DMS114 treated with DMSO at 0.1 percent for 48 hours (cell line): ENCODE data around the gene ZNF587B.
"Not testable (repeated sequence)": the region's sequence is repeated elsewhere in the genome, so short reads cannot be mapped to it uniquely, and the experiment has no call there.

Experiments
- DNase-seq: peaks from one replicate; lab custom pipeline; 2025; ENCODE audit not compliant: unreplicated experiment; lab: John Stamatoyannopoulos, UW

The ZNF587B gene

GRCh38 chr19:57830071-57830602 lies at the start of gene ZNF587B:
ZNF587B (plus strand) TSS chr19:57830299; CDS start chr19:57830529, 230 bp downstream.
- DNase-seq, result no peak

DNA sequence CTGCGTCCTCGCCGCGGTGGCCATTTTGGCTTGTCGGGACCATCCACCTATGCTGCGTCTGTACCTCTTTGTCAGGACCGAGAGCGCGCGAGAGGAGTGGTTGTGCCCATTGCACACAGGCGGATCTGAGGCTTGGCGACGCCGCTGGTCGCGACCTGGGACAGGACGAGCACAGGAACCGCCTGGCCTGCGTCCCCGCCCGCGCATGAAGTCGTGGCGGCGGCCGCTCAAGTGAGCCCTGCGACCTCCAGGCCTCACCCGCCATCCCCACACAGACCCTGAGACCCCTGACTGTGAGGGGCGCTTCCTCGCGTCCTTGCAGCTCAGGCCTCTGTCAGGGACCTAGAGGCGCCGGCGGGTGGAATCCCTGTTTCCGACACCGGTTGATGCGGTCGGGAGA lies 43.8 kb upstream of the ZNF587B start:
- DNase-seq, result no peak

- DNase-seq, result no peak
Observed at GRCh38 chr19:57786906-57787305, 43.2 kb upstream of the ZNF587B start.

DNA sequence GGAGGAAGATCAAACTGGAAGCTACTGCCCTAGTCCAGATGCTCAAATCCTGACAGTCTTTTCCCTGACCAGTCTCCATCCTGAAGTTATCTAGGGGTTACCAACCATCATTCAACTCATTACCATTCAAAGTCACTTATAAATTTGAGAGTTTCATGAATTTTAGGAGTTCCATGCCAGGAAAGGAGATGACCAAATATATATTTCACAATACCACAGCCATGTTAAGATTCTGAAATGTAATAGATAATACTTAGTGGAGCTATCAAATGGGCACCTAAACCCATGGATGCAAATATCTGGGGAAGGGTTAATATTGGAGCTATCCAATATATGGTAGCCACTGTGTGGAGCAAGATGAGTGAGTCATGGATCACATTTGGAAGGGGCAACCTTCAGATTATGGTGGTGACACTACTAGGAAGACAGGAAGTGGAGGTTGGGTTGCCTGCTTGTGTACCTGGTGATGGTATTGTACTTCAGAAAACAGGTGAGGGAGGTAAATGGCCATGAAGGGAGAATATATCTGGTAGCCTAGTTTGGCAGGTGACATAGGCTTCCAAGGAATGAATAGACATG lies 41.9 kb upstream of the ZNF587B start:
- no peak for DNase-seq

DNA sequence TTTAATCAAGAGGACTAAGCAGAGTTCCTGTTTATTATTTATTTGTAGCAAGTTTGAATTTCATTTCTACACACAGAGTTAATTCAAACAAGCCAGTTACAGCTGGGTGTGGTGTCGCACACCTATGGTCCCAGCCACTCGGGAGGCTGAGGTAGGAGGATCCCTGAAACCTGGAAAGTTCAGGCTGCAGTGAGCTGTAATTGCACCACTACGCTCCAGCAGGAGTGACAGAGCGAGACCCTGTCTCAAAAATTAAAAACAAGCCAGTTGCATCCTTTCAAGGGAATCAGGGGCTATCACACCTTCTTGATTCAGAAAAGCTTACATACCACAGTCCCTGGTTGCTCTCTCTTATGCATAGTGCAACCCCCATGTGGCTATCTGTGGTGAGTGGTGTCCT lies 40.8 kb upstream of the ZNF587B start:
- DNase-seq, result no peak

DNA sequence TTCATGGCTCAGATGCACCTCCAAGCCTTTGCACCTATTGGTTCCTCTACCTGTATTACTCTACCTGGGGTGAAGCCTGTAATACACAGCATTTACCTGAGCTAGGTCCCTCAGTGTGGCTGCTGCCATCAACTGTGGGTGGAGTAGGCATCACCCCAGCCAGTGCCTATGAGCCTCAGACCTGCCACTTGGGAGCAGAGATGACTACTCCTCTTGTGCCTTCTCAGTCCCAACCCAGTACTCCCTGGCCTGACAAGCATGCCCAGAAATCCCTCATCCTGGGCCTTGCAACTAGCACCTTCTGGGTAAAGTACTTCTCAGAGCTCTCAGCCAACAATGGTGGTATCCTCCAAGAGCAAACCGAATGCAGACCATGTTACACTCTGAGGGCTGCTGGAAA lies 33.5 kb upstream of the ZNF587B start:
- DNase-seq, result not testable (repeated sequence)

- DNase-seq, result no peak
Observed at GRCh38 chr19:57800696-57801095, 29.4 kb upstream of the ZNF587B start.

GRCh38 chr19:57802269-57802668 lies 27.8 kb upstream of the ZNF587B start:
- DNase-seq, result no peak

DNA sequence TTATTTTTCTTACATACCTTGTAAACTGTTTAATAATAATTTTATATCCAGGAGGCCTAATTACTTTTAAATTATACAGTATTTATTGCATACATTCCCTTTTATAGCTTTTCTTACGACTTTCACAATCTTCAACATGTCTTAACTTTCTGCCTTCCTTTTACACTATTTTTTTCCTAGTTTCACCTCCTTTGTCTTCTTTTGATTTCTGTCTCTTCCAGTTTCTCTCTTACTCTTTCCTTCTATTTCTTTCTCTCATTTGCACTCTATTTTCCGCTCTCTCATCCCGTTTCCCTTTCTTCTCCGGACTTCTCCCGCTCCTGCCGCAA lies 26.9 kb upstream of the ZNF587B start:
- DNase-seq, result peak; percentile 28

DNA sequence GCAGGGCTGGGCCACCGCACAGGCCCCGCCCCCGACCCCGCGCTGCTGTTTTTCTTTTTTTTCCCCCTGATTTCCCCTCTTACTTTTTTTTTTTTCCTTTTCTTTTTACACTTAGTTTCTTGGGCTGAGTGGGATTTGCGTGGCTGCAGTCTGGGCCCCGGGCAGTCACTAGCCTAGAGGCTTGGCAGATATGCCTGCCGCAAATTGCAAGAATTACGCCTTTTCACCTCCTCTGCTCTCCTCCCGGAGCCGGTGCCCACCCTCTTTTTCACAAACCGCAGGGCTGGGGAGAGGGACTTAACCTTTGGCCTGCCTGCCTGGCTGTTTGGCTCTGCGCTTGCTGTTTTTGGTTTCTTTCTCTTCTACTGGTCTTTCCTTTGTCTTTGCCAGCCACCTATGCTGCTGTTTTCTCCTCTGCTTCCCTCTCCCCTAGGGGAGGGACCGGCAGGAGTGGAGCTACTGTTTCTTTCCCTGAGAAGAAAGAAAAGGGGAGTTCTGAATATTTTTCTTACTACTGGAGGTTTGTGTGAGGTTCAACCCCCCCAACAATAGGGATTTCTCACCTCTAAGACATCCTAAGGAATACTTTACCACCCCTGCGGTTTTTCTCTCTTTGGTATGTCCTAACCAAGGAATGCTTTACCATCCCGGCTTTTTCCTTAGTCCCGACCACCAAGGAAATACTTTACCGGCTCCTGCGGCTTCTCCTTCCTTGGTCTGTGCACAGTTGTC lies 26.3 kb upstream of the ZNF587B start:
- DNase-seq, result peak; percentile 34

- DNase-seq, result no peak
Observed at GRCh38 chr19:57807541-57807940, 22.6 kb upstream of the ZNF587B start.

DNA sequence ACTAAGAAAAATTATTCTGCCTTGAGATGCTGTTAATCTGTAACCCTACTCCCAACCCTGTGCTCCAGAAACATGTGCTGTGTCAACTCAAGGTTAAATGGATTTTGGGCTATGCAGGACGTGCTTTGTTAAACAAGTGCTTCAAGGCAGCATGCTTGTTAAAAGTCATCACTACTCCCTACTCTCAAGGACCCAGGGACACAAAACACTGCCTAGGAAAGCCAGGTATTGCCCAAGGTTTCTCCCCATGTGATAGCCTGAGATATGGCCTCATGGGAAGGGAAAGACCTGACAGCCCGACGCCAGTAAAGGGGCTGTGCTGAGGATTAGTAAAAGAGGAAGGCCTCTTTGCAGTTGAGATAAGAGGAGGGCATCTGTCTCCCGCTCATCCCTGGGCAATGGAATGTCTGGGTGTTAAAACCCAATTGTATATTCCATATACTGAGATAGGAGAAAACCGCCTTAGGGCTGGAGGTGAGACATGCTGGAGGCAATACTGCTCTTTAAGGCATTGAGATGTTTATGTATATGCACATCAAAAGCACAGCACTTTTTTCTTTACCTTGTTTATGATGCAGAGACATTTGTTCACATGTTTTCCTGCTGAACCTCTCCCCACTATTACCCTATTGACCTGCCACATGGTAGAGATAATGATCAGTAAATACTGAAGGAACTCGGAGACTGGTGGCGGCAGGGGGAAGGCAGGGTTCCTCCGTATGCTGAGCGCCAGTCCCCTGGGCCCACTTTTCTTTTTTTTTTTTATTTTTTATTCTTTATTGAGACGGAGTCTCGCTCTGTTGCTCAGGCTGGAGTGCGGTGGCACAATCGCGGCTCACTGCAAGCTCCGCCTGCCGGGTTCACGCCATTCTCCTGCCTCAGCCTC lies 19.4 kb upstream of the ZNF587B start:
- not testable (repeated sequence) for DNase-seq

GRCh38 chr19:57812226-57812625 lies 17.9 kb upstream of the ZNF587B start:
- no peak for DNase-seq

GRCh38 chr19:57812975-57813820 lies 16.9 kb upstream of the ZNF587B start:
- DNase-seq, result not testable (repeated sequence)

- DNase-seq, result no peak
Observed at GRCh38 chr19:57813919-57814504, 16.1 kb upstream of the ZNF587B start.

DNA sequence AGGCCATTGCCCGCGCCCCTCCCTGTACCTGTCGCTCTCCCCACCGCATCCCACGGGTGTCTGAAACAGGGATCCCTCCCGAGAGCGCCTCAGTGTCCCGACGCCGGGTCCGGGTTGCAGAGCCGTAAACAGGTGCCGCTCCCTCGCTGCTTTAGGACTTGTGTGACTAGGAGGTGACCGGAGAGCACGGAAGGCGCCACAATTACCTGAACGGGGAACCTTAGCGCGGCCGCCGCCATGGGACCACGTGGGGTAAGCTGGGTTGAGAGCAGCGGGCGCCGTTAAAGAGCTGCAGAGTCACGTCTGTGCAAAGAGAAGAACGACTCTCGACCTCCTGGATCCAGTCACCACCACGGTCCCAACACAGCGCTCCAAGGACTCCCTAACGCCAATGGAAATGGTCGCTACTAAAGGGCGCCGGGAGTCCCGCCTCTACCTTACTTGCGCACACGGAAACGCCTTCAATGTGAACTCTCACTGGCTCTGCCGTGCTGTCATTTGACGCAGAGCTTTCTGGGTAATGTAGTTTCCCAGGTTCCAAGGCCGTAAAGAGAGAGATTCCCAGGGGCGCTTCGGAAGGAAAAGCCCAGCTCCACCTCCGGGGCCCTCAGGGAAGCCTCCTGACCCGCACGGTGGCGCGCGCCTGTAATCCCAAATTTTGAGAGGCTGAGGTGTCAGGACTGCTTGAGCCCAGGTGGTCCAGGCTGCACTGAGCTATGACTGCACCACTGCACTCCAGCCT lies 15.4 kb upstream of the ZNF587B start, which contains the start of gene ZNF552:
Gene ZNF552, minus strand, starts transcription at position 409 of the 742 bp plus-strand sequence. Its CDS starts 170 bp downstream, at position 239.
- peak; percentile 97 for DNase-seq

DNA sequence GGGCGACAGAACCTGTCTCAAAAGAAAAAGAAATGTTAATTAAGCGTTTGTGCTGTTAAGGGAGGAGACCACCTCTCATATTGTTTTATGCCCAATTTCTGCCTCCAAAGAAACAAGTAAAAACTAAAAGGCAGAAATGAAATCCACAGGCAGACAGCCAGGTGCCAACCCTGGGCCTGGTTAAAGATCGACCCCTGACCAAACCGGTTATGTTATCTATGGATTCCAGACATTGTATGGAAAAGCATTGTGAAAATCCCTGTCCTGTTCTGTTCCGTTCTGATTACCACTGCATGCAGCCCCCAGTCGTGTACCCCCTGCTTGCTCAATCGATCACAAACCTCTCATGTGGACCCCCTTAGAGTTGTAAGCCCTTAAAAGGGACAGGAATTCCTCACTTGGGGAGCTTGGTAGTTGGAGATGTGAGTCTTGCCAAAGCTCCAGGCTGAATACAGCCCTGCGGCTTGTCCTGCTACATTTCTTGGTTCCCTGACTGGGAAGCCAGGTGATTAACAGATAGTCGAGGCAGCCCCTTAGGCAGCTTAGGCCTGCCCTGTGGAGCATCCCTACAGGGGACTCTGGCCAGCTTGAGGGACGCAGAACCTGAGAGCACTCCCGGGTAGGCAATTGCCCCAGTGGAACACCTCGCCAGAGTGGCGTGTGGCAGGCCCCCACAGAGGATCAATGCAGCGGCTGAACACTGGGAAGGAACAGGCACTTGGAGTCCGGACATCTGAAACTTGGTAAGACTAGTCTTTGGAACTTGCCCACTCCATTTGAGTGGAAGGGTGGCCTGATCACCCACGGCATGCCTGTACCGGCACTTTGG lies 14.6 kb upstream of the ZNF587B start:
- DNase-seq, result no peak

DNA sequence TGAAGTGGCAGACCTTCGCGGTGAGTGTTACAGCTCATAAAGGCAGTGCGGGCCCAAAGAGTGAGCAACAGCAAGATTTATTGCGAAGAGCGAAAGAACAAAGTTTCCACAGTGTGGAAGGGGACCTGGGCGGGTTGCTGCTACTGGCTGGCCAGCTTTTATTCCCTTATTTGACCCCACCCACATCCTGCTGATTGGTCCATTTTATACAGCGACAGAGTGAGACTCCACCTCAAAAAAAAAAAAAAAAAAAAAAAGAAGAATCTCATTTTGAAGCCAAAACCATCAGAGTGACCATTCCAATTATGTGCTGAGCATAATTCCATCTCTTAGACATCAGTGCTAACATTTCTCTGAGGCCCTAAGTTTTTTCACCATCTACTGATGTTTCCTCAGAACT lies 13.4 kb upstream of the ZNF587B start:
- DNase-seq, result no peak

- no peak for DNase-seq
Observed at GRCh38 chr19:57817976-57818375, 12.1 kb upstream of the ZNF587B start.
